ENCODE data around the gene DMPK. TPM values are rescaled to one million over a fixed set of nuclear protein-coding genes. Genes with fewer than 3 reads are reported as not detected.
A peak's percentile ranks its signal among the peaks of the same experiment; 100 is the strongest.

DMPK gene
- total and polyA plus RNA-seq, 12 donors: 220 to 439 (median 304) TPM

DNA sequence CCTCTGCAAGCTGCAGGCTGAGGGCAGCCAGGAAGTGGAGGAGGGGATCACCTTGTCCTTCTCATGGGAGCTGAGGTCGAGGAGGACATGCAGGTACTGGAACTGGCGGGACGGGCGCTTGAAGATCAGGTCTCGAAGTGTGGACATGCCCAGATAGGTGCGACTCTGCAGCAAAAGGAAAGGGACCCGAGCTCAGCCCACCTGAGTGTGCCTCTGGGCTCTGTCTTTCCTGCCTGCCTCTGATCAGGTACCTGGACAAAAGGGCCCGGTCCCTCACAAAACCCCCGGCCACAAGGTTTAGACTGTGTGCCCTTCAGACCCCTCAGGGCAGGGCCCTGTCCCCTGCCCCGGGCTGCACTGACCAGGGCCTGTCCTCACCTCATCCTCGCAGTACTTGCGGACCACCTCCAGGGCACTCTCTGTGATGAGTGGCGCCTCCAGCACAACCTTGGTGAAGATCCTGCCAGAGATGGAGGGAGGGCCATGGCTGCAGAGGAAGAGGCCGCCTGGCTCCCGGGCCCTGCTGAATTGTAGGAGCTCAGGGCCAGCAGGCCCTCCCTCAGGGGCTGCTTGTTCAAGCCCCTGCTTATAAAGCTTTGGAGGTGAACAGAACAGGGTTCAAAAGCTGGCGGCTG lies 45.3 kb upstream of the DMPK start:
- H3K4me3 ChIP-seq: no peak overlapping the region
- no peak overlapping the region for H3K27ac ChIP-seq
- ATAC-seq: no peak
- intact Hi-C loops (cut with DNase I): no loop called here
- 91 to 93% methylated on average over 16 of the region's 16 CpGs for WGBS, 2 donors
- no peak for DNase-seq
- peaks cover 0 to 3% (median 0%) of the 10 kb centered on the region in 9 donors for H3K4me1 ChIP-seq
- H3K9me3 ChIP-seq: no peaks in the 10 kb centered on the region
- no peaks in the 10 kb centered on the region for H3K27me3 ChIP-seq
- TF ChIP-seq, protein P1, sequence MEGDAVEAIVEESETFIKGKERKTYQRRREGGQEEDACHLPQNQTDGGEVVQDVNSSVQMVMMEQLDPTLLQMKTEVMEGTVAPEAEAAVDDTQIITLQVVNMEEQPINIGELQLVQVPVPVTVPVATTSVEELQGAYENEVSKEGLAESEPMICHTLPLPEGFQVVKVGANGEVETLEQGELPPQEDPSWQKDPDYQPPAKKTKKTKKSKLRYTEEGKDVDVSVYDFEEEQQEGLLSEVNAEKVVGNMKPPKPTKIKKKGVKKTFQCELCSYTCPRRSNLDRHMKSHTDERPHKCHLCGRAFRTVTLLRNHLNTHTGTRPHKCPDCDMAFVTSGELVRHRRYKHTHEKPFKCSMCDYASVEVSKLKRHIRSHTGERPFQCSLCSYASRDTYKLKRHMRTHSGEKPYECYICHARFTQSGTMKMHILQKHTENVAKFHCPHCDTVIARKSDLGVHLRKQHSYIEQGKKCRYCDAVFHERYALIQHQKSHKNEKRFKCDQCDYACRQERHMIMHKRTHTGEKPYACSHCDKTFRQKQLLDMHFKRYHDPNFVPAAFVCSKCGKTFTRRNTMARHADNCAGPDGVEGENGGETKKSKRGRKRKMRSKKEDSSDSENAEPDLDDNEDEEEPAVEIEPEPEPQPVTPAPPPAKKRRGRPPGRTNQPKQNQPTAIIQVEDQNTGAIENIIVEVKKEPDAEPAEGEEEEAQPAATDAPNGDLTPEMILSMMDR (IDR thresholded peaks at IDR 0.05): no peak
- H3K36me3 ChIP-seq: peaks cover 5 to 100% (median 85%) of the 10 kb centered on the region in 9 donors

DNA sequence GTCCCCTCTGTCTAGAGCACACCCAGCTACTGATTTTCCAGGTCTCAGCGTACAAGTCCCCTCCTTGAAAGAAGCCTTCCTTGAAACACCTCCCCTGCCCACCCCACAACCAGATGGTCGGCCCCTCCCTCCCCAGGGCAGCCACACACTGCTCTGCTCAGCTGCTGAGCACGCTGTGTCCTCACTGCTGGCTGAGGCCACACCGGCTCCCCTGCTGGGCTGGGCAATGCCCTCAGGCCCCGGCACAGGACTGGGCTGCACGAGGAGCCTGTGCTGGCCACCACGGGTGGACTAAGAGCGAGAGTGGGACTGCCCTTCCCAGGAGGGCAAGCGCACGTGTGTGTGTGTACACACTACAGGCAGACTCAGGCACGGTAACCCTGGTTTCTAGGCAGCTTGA lies 44.6 kb upstream of the DMPK start:
- no peaks in the 10 kb centered on the region for H3K27me3 ChIP-seq
- DNase-seq: no peak
- ATAC-seq: peak in 1 of 8 donors; percentile 7
- H3K27ac ChIP-seq: no peak overlapping the region
- H3K4me1 ChIP-seq: peaks cover 0 to 3% (median 0%) of the 10 kb centered on the region in 9 donors
- intact Hi-C loops (cut with DNase I): no loop called here
- no peak overlapping the region for H3K4me3 ChIP-seq
- H3K9me3 ChIP-seq: no peaks in the 10 kb centered on the region
- TF ChIP-seq, protein P1 (IDR thresholded peaks at IDR 0.05): no peak
- 90 to 92% methylated on average over 11 of the region's 11 CpGs for WGBS, 2 donors
- peaks cover 1 to 99% (median 83%) of the 10 kb centered on the region in 9 donors for H3K36me3 ChIP-seq

DNA sequence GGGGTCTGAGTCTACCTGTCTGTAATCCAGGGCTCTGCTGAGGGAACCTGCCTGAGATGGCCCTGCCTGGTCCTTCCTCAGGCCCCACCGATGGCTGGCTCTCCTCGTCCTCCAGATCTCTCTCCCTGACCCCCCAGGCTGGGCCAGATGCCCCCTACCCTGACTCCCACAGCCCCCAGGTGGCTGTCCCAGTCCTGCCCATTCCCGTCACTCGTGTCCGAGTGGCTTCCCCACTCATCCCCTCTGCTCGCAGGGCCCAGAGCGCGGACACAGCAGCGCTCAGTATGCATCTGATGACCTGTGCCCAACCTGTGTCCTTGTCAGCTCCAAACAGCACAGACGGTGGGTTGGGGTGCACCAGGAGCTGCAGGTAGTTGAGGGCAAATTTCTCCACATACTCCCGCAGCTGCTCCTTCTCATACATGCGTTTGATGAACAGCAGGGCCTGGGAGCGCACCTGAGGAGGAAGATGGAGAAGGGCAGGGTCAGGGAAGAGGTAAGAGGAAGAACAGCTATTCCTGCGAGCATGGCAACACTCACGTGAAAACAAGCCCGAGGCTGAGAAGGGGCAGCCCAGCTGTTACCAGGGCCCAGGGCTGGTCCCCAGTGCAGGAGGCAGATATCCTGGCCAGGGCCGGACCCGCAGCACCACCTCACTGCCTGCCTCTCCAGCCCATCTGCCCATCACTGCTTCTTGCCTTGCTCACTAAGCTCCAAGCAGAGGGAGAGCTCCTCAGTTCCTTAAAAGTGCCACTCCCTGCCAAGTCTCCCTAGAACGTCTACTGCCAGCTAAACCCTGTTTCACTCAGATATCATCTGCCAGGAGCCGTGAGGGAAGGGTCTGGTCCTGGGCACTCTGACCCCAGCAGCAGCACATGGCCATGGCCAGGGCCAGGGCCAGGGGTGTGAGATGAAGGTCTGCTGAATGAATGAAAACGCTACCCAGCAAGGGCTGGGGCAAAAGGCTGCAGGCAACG lies 43.9 kb upstream of the DMPK start:
- H3K4me1 ChIP-seq: peaks cover 0 to 3% (median 0%) of the 10 kb centered on the region in 9 donors
- TF ChIP-seq, protein P1 (IDR thresholded peaks at IDR 0.05): no peak
- ATAC-seq: no peak
- intact Hi-C loops (cut with DNase I): no loop called here
- WGBS, 2 donors: 86 to 92% methylated on average over 22 of the region's 22 CpGs
- no peaks in the 10 kb centered on the region for H3K27me3 ChIP-seq
- peaks cover 0 to 99% (median 76%) of the 10 kb centered on the region in 9 donors for H3K36me3 ChIP-seq
- no peak overlapping the region for H3K4me3 ChIP-seq
- H3K27ac ChIP-seq: no peak overlapping the region
- no peaks in the 10 kb centered on the region for H3K9me3 ChIP-seq
- no peak for DNase-seq

DNA sequence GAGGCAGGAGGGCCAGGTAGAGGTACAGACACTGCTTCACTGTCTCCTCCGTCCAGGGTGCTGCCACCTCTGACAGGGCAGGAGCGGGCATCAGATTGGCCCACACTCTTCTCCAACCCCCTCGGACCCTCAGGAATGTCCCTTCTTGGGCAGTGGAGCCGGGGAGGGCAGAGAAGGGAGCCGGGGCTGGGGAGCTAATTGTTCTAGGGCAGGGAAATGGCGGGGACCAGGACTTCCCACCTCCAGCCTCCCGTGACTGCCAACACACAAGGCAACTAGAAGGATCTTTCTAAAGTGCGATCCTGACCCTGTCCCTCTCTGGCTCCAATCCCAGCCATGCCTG lies 42.9 kb upstream of the DMPK start:
- TF ChIP-seq, protein P1 (IDR thresholded peaks at IDR 0.05): no peak

More for the DNA sequence above, 42.9 kb upstream of the DMPK start:
- intact Hi-C loops (cut with DNase I): no loop called here
- Histone ChIP-seq H3K27me3 (no peaks in the 10 kb centered on the region), H3K9me3 (no peaks in the 10 kb centered on the region), H3K36me3 (peaks cover 0 to 99% (median 66%) of the 10 kb centered on the region in 9 donors), H3K4me1 (peaks cover 0 to 3% (median 0%) of the 10 kb centered on the region in 9 donors), H3K4me3 (no peak overlapping the region), H3K27ac (no peak overlapping the region)
- DNase-seq (no peak), ATAC-seq (no peak)
- 86 to 92% methylated on average over 8 of the region's 8 CpGs for WGBS, 2 donors
